ENCODE data around the gene DGCR2. TPM values are rescaled to one million over a fixed set of nuclear protein-coding genes. Genes with fewer than 3 reads are reported as not detected.

DGCR2 gene
- total and polyA plus RNA-seq, 10 of the 15 experiments (the other 5 are each of a cell fraction or from before 2014, with no cell fraction given): 0.19 to 28.4 (median 16.0) TPM

- no peaks in the 10 kb centered on the region for H3K79me2 ChIP-seq (ENCODE audit: control insufficient read depth, insufficient read depth, low read length)
- ChIA-PET RAD21 (ENCODE audit: unreplicated experiment) (no interaction called here), POLR2A (interaction anchor here (0.7 kb wide), 1 partner anchor 1140 kb away, joined by 5 read pairs; no protein-coding TSS in a partner anchor), SMC1A (ENCODE audit: uncharacterized antibody, unreplicated experiment) (no interaction called here), CTCF (interaction anchor here (0.7 kb wide), 1 partner anchor 37 kb away, joined by 3 read pairs; no protein-coding TSS in a partner anchor)
- H3K4me3 ChIP-seq: no peak overlapping the region
- no peak overlapping the region for H3K27ac ChIP-seq (ENCODE audit: control insufficient read depth, insufficient read depth)
- in situ Hi-C loops (cut with MboI): no loop called here
- TF ChIP-seq FOXM1 (IDR thresholded peaks at IDR 0.05; ENCODE audit: low read depth, low read length): no peak
- TF ChIP-seq RCOR1 (conservative IDR thresholded peaks at IDR 0.05; ENCODE audit: low read depth, low read length): no peak
- TF ChIP-seq CHD1 (IDR thresholded peaks at IDR 0.05; ENCODE audit: low read depth, low read length): no peak
- no peak for TF ChIP-seq TCF3 (IDR thresholded peaks at IDR 0.05; ENCODE audit: borderline replicate concordance, insufficient read depth, low read depth, low read length)
- no peak for TF ChIP-seq ASH2L (IDR thresholded peaks at IDR 0.05; ENCODE audit: borderline replicate concordance, low read depth)
- no peak for TF ChIP-seq HDAC2 (IDR thresholded peaks at IDR 0.05)
- no peak for TF ChIP-seq CUX1 (IDR thresholded peaks at IDR 0.05; ENCODE audit: insufficient replicate concordance, low read depth, low read length)
- no peak for TF ChIP-seq YY1 (IDR thresholded peaks at IDR 0.05; ENCODE audit: low read depth, low read length)
- TF ChIP-seq SMC3 (IDR thresholded peaks at IDR 0.05; ENCODE audit: borderline replicate concordance, low read length): no peak
- no peak for TF ChIP-seq USF2 (IDR thresholded peaks at IDR 0.05; ENCODE audit: borderline replicate concordance, low read depth, low read length)
- TF ChIP-seq ZNF622 (IDR thresholded peaks at IDR 0.05): no peak
- no peak for TF ChIP-seq ETV6 (conservative IDR thresholded peaks at IDR 0.05 in 1 of 2, IDR thresholded peaks at IDR 0.05 in 1 of 2; ENCODE audit: borderline replicate concordance in 1 of 2, low read depth in 1 of 2)
- no peak for TF ChIP-seq MTA3 (IDR thresholded peaks at IDR 0.05; ENCODE audit: borderline replicate concordance, low read length)
- TF ChIP-seq BRCA1 (IDR thresholded peaks at IDR 0.05; ENCODE audit: low read depth, low read length): no peak
- H3K27me3 ChIP-seq (replicated peaks in 1 of 2; ENCODE audit: control insufficient read depth in 2 of 2, insufficient read depth in 2 of 2, low read length in 1 of 2): no peaks in the 10 kb centered on the region
- 68% methylated on average over 10 of the region's 10 CpGs for WGBS (ENCODE audit: insufficient coverage, insufficient replicate concordance, low lambda C conversion rate, missing lambda C conversion rate)
- H3K9ac ChIP-seq (ENCODE audit: control insufficient read depth, insufficient read depth, low read length): no peak overlapping the region
- no TSS peak for BruUV-seq (replicated peaks)
- no peaks in the 10 kb centered on the region for H4K20me1 ChIP-seq (ENCODE audit: control insufficient read depth, insufficient read depth)
- H3K4me1 ChIP-seq (ENCODE audit: control insufficient read depth, insufficient read depth, low read length): no peaks in the 10 kb centered on the region
- DNase-seq (ENCODE audit: low read depth, low spot score) (no peak), FAIRE-seq (no peak), ATAC-seq (no peak)
- H3K4me2 ChIP-seq (ENCODE audit: control insufficient read depth, insufficient read depth): no peak overlapping the region
- peaks cover 18 to 26% of the 10 kb centered on the region in 2 experiments for H3K36me3 ChIP-seq (ENCODE audit: control insufficient read depth in 2 of 2, insufficient read depth in 2 of 2, low read length in 1 of 2)
- no peak overlapping the region for H2AFZ ChIP-seq (ENCODE audit: control insufficient read depth, low read depth, low read length)
- intact Hi-C loops (cut with micrococcal nuclease; ENCODE audit: unreplicated experiment): no loop called here
- no peaks in the 10 kb centered on the region for H3K9me3 ChIP-seq (replicated peaks; ENCODE audit: control insufficient read depth, insufficient read depth, low read length)
Measured at GRCh38 chr22:19051381-19052072, 70.7 kb downstream of the DGCR2 start.
